Measurements from ENCODE around the gene FOXP2. TPM values are rescaled to one million over a fixed set of nuclear protein-coding genes. Genes with fewer than 3 reads are reported as not detected.

The FOXP2 gene
- total RNA-seq, 1 experiment from 2014 or later, result not detected

DNA sequence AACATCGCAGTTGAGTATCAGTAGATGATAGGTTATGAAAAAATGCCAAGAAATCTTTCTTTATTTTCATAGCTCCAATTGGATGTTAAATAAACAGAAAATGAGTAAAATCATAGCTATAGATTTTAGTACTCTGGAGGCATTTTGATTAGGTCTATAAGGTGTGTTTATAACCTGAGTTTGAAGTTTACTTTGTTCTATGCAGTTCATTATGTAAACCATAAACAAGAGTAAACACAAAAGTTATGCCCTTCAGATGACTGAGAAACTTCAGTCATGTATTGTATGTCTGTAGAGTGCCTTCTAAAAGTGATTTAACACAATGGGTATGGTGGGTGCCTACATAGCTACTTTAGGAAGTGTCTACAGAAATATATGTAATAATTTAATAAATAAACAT is 13.6 kb downstream of the FOXP2 start:
- no peak overlapping the region for H3K4me3 ChIP-seq (ENCODE audit: low read depth, low read length)
- no peaks in the 10 kb centered on the region for H3K9me3 ChIP-seq
- no peak overlapping the region for H3K4me3 Mint-ChIP-seq (ENCODE audit: unreplicated experiment)
- H3K36me3 Mint-ChIP-seq (ENCODE audit: insufficient read depth, unreplicated experiment), result no peaks in the 10 kb centered on the region
- intact Hi-C loops (cut with micrococcal nuclease; ENCODE audit: unreplicated experiment), result no loop called here
- TF ChIP-seq, protein P1, sequence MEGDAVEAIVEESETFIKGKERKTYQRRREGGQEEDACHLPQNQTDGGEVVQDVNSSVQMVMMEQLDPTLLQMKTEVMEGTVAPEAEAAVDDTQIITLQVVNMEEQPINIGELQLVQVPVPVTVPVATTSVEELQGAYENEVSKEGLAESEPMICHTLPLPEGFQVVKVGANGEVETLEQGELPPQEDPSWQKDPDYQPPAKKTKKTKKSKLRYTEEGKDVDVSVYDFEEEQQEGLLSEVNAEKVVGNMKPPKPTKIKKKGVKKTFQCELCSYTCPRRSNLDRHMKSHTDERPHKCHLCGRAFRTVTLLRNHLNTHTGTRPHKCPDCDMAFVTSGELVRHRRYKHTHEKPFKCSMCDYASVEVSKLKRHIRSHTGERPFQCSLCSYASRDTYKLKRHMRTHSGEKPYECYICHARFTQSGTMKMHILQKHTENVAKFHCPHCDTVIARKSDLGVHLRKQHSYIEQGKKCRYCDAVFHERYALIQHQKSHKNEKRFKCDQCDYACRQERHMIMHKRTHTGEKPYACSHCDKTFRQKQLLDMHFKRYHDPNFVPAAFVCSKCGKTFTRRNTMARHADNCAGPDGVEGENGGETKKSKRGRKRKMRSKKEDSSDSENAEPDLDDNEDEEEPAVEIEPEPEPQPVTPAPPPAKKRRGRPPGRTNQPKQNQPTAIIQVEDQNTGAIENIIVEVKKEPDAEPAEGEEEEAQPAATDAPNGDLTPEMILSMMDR (IDR thresholded peaks at IDR 0.05; ENCODE audit: insufficient read depth in 1 of 2, low read depth in 1 of 2, low read length in 1 of 2, severe bottlenecking in 1 of 2, unreplicated experiment in 1 of 2), result no peak
- DNase-seq, result no peak
- no peaks in the 10 kb centered on the region for H3K4me1 ChIP-seq
- POLR2A ChIA-PET, result no interaction called here
- H3K27ac Mint-ChIP-seq (ENCODE audit: unreplicated experiment), result no peak overlapping the region
- H3K9me3 Mint-ChIP-seq (ENCODE audit: unreplicated experiment), result no peaks in the 10 kb centered on the region
- H3K36me3 ChIP-seq (ENCODE audit: control insufficient read depth, insufficient read depth, low read length), result no peaks in the 10 kb centered on the region
- BruUV-seq (replicated peaks), result no TSS peak
- H3K4me1 Mint-ChIP-seq (ENCODE audit: low read depth, unreplicated experiment), result no peaks in the 10 kb centered on the region
- no peaks in the 10 kb centered on the region for H3K27me3 ChIP-seq (replicated peaks; ENCODE audit: control insufficient read depth, insufficient read depth, low read length)
- H3K27me3 Mint-ChIP-seq (ENCODE audit: insufficient read depth, unreplicated experiment), result no peaks in the 10 kb centered on the region
- CTCF ChIA-PET, result no interaction called here

DNA sequence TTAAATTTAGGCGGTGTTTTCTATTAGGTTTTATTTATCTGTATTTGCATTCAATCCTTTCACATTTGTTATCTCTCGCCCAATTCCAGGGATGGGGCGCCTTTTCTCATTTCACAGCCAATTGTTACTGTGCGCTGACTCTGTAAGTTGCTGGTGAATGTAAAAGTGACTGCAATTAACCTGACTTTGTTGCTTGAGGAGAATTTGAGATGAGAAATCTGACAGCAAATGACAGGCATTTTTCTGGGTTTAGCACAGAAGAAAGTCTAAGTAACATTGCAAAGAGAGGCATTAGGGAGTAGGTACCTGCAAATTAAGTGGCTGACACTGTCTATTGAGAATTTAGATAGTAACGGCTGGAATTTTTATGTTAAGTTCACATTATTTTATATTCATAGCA is 16.6 kb downstream of the FOXP2 start:
- CTCF ChIA-PET, result no interaction called here
- Mint-ChIP-seq H3K4me3 (ENCODE audit: unreplicated experiment) (no peak overlapping the region), H3K27me3 (ENCODE audit: insufficient read depth, unreplicated experiment) (no peaks in the 10 kb centered on the region), H3K9me3 (ENCODE audit: unreplicated experiment) (no peaks in the 10 kb centered on the region), H3K36me3 (ENCODE audit: insufficient read depth, unreplicated experiment) (no peaks in the 10 kb centered on the region), H3K4me1 (ENCODE audit: low read depth, unreplicated experiment) (no peaks in the 10 kb centered on the region), H3K27ac (ENCODE audit: unreplicated experiment) (no peak overlapping the region)
- TF ChIP-seq, protein P1 (IDR thresholded peaks at IDR 0.05; ENCODE audit: insufficient read depth in 1 of 2, low read depth in 1 of 2, low read length in 1 of 2, severe bottlenecking in 1 of 2, unreplicated experiment in 1 of 2), result no peak
- intact Hi-C loops (cut with micrococcal nuclease; ENCODE audit: unreplicated experiment), result no loop called here
- Histone ChIP-seq H3K27me3 (replicated peaks; ENCODE audit: control insufficient read depth, insufficient read depth, low read length) (no peaks in the 10 kb centered on the region), H3K4me1 (no peaks in the 10 kb centered on the region), H3K4me3 (ENCODE audit: low read depth, low read length) (no peak overlapping the region), H3K36me3 (ENCODE audit: control insufficient read depth, insufficient read depth, low read length) (no peaks in the 10 kb centered on the region), H3K9me3 (no peaks in the 10 kb centered on the region)
- DNase-seq, result no peak
- POLR2A ChIA-PET, result no interaction called here
- BruUV-seq (replicated peaks), result no TSS peak

DNA sequence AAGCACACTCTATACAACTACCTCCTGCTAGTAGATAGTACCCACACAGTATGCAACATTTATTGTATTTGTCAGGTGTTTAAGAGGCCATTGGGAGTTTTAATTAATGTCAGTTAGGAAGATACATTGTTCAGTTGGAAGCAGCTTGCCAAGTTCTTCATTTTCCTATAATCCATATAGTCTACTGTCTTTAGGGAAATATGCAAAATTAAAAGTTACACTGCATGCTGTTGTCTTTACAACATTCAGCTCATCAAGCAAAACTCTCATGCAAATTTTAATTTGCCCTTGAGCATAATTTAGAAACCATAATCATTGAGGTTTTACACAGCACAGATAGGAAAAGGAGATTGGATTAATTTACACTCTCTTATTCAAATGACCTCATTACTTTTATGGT is 17.4 kb downstream of the FOXP2 start:
- TF ChIP-seq, protein P1 (IDR thresholded peaks at IDR 0.05; ENCODE audit: insufficient read depth in 1 of 2, low read depth in 1 of 2, low read length in 1 of 2, severe bottlenecking in 1 of 2, unreplicated experiment in 1 of 2), result no peak
- intact Hi-C loops (cut with micrococcal nuclease; ENCODE audit: unreplicated experiment), result no loop called here
- H3K4me3 ChIP-seq (ENCODE audit: low read depth, low read length), result no peak overlapping the region
- Mint-ChIP-seq H3K9me3 (ENCODE audit: unreplicated experiment) (no peaks in the 10 kb centered on the region), H3K27me3 (ENCODE audit: insufficient read depth, unreplicated experiment) (no peaks in the 10 kb centered on the region), H3K36me3 (ENCODE audit: insufficient read depth, unreplicated experiment) (no peaks in the 10 kb centered on the region), H3K27ac (ENCODE audit: unreplicated experiment) (no peak overlapping the region), H3K4me3 (ENCODE audit: unreplicated experiment) (no peak overlapping the region), H3K4me1 (ENCODE audit: low read depth, unreplicated experiment) (no peaks in the 10 kb centered on the region)
- DNase-seq, result no peak
- H3K36me3 ChIP-seq (ENCODE audit: control insufficient read depth, insufficient read depth, low read length), result no peaks in the 10 kb centered on the region
- ChIA-PET POLR2A (no interaction called here), CTCF (no interaction called here)
- BruUV-seq (replicated peaks), result no TSS peak
- no peaks in the 10 kb centered on the region for H3K9me3 ChIP-seq
- no peaks in the 10 kb centered on the region for H3K4me1 ChIP-seq
- no peaks in the 10 kb centered on the region for H3K27me3 ChIP-seq (replicated peaks; ENCODE audit: control insufficient read depth, insufficient read depth, low read length)

Data from Caco-2 (cell line).